Coronary artery (tissue), 2 donors: ENCODE data around the gene SLC25A23.

ENCODE experiments used
- DNase-seq: peaks from one replicate; pipeline ENCODE4 v3.0.0-alpha.2; 2017; ENCODE audit warnings: low spot score
- H3K27ac ChIP-seq, 2 donors: fragments of 200-600 bp; sonication (generic); one replicate each; pipeline ENCODE4 v1.5.1; 2016 to 2019
- H3K4me3 ChIP-seq: fragments of 200-600 bp; sonication (generic); 2 replicates; pipeline ENCODE4 v1.5.1; 2016; ENCODE audit warnings: mild to moderate bottlenecking, moderate library complexity
- CTCF ChIP-seq: fragments of 200-600 bp; sonication (generic); IDR thresholded peaks from one replicate; pipeline ENCODE4 v1.5.1; 2019; ENCODE audit warnings: antibody characterized with exemption

Gene SLC25A23

GRCh38 chr19:6421075-6422014, 38.2 kb downstream of the SLC25A23 start:
- no peak overlapping the region for H3K27ac ChIP-seq
- no peak for DNase-seq
- no peak overlapping the region for H3K4me3 ChIP-seq
- TF ChIP-seq CTCF: no peak

- DNase-seq: no peak
- no peak overlapping the region for H3K27ac ChIP-seq
- no peak overlapping the region for H3K4me3 ChIP-seq
- TF ChIP-seq CTCF: no peak
Observed at GRCh38 chr19:6418562-6418932, 41.0 kb downstream of the SLC25A23 start.

GRCh38 chr19:6417713-6418561, 41.7 kb downstream of the SLC25A23 start:
- no peak overlapping the region for H3K27ac ChIP-seq
- no peak for DNase-seq
- no peak overlapping the region for H3K4me3 ChIP-seq
- no peak for TF ChIP-seq CTCF

GRCh38 chr19:6416658-6417405, 42.8 kb downstream of the SLC25A23 start:
- DNase-seq: no peak
- TF ChIP-seq CTCF: no peak
- H3K27ac ChIP-seq: no peak overlapping the region

GRCh38 chr19:6415591-6416190, 43.9 kb downstream of the SLC25A23 start:
- no peak overlapping the region for H3K27ac ChIP-seq
- DNase-seq: no peak
- TF ChIP-seq CTCF: no peak
- no peak overlapping the region for H3K4me3 ChIP-seq

More at GRCh38 chr19:6416658-6417405, 42.8 kb downstream of the SLC25A23 start:
- no peak overlapping the region for H3K4me3 ChIP-seq

GRCh38 chr19:6414793-6415590, 44.6 kb downstream of the SLC25A23 start:
- DNase-seq: no peak
- TF ChIP-seq CTCF: no peak
- no peak overlapping the region for H3K4me3 ChIP-seq
- no peak overlapping the region for H3K27ac ChIP-seq
